HG03060 (cell line): ENCODE data around the gene TTC16.
"Not testable (repeated sequence)": the region's sequence is repeated elsewhere in the genome, so short reads cannot be mapped to it uniquely, and the experiment has no call there.

ENCODE experiments used
- ATAC-seq: cut with Tn5 transposase; IDR thresholded peaks from one replicate; pipeline ENCODE4 v1.9.1; 2021; ENCODE audit warnings: low read depth, moderate number of reproducible peaks; ENCODE audit not compliant: unreplicated experiment

Gene TTC16

DNA sequence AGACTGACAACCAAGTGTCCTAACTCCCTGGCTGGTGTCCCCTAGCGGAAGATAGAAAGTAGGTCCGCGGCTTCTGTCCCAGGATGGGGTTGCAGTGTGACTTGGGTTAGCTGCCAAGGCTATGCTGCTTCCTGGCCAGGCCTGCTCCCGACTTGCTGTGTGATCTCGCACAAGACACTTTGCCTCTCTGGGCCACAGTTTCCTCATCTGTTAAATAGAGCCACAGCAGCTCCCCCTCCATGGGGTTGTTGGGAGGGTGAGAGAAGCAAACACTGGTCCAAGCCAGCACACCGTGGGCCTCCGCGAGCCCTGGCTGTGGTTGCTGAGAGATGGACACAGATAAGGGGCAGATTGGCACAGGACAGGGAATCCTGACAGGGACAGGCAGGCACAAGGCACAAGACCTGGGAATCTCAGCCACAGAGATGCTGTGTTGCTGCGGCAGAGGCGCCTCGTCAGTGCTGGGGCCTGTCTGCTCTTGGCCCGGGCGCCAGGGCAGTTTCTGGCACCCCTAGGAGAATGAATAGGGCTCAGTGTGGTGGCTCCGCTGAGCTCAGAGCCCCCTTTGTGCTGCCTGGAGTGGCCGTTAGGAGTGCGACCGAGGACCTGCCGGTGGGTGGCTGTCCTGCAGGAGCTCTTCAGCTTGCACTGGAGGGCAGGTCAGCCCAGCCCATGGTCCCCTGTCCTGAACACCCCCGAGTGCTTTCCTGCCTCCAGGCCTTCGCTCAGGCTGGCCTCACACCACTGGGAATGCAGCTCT, 64.4 kb downstream of the TTC16 start:
- no peak for ATAC-seq

DNA sequence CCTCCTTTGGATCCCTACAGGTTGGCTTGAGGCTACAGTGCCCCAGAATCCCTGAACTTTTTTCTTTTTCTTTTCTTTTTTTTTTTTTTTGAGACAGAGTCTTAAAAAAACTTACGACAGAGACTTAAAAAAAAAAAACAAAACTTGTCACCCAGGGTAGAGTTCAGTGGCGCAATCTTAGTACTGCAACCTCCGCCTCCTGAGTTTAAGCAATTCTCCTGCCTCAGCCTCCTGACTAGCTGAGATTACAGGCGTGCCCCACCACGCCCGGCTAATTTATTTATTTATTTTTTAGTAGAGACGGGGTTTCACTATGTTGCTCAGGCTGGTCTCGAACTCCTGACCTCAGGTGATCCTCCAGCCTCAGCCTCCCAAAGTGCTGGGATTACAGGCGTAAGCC, 65.0 kb downstream of the TTC16 start:
- ATAC-seq, result not testable (repeated sequence)
